Measurements from ENCODE around the gene KANSL1. TPM values are rescaled to one million over a fixed set of nuclear protein-coding genes. Genes with fewer than 3 reads are reported as not detected.

Gene KANSL1
- polyA plus RNA-seq, 1 donor from 2014 or later: 65.0 TPM

GRCh38 chr17:46080118-46081017, 112.9 kb downstream of the KANSL1 start:
- H3K4me3 ChIP-seq (ENCODE audit: low read length): no peak overlapping the region
- no peaks in the 10 kb centered on the region for H3F3A ChIP-seq (ENCODE audit: insufficient read depth, low read length, poor library complexity, severe bottlenecking)
- no peaks in the 10 kb centered on the region for H3K9me2 ChIP-seq (ENCODE audit: insufficient read depth, low read length)
- no peak overlapping the region for H3K4me2 ChIP-seq (ENCODE audit: low read length)
- peaks cover 24% of the 10 kb centered on the region for H3K79me2 ChIP-seq (replicated peaks; ENCODE audit: insufficient read depth, low read length)
- H3K36me3 ChIP-seq (ENCODE audit: insufficient read depth, low read length): no peaks in the 10 kb centered on the region
- H3K9me3 ChIP-seq (ENCODE audit: low read length): no peaks in the 10 kb centered on the region
- H2AFZ ChIP-seq (ENCODE audit: low read depth, low read length): no peak overlapping the region
- peaks cover 7% of the 10 kb centered on the region for H4K20me1 ChIP-seq (ENCODE audit: insufficient read depth)
- H3K9ac ChIP-seq (ENCODE audit: low read length): no peak overlapping the region
- no peak overlapping the region for H3K27ac ChIP-seq (ENCODE audit: low read length)
- no peaks in the 10 kb centered on the region for H3K27me3 ChIP-seq (ENCODE audit: insufficient read depth, low read depth, low read length)
- TF ChIP-seq EZH2 (IDR thresholded peaks at IDR 0.05; ENCODE audit: borderline replicate concordance, insufficient read depth, low read length, poor library complexity, severe bottlenecking): no peak
- TF ChIP-seq EP300 (conservative IDR thresholded peaks at IDR 0.05; ENCODE audit: poor library complexity, severe bottlenecking): no peak
- TF ChIP-seq SMC3 (conservative IDR thresholded peaks at IDR 0.05; ENCODE audit: poor library complexity): no peak
- no peak for TF ChIP-seq MXI1 (conservative IDR thresholded peaks at IDR 0.05; ENCODE audit: poor library complexity, severe bottlenecking)
- TF ChIP-seq RAD21 (conservative IDR thresholded peaks at IDR 0.05): no peak
- TF ChIP-seq, protein P1, sequence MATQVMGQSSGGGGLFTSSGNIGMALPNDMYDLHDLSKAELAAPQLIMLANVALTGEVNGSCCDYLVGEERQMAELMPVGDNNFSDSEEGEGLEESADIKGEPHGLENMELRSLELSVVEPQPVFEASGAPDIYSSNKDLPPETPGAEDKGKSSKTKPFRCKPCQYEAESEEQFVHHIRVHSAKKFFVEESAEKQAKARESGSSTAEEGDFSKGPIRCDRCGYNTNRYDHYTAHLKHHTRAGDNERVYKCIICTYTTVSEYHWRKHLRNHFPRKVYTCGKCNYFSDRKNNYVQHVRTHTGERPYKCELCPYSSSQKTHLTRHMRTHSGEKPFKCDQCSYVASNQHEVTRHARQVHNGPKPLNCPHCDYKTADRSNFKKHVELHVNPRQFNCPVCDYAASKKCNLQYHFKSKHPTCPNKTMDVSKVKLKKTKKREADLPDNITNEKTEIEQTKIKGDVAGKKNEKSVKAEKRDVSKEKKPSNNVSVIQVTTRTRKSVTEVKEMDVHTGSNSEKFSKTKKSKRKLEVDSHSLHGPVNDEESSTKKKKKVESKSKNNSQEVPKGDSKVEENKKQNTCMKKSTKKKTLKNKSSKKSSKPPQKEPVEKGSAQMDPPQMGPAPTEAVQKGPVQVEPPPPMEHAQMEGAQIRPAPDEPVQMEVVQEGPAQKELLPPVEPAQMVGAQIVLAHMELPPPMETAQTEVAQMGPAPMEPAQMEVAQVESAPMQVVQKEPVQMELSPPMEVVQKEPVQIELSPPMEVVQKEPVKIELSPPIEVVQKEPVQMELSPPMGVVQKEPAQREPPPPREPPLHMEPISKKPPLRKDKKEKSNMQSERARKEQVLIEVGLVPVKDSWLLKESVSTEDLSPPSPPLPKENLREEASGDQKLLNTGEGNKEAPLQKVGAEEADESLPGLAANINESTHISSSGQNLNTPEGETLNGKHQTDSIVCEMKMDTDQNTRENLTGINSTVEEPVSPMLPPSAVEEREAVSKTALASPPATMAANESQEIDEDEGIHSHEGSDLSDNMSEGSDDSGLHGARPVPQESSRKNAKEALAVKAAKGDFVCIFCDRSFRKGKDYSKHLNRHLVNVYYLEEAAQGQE (IDR thresholded peaks at IDR 0.05; ENCODE audit: borderline replicate concordance): no peak
- no peak for TF ChIP-seq TAF1 (IDR thresholded peaks at IDR 0.05; ENCODE audit: low read depth)
- TF ChIP-seq, protein P2, sequence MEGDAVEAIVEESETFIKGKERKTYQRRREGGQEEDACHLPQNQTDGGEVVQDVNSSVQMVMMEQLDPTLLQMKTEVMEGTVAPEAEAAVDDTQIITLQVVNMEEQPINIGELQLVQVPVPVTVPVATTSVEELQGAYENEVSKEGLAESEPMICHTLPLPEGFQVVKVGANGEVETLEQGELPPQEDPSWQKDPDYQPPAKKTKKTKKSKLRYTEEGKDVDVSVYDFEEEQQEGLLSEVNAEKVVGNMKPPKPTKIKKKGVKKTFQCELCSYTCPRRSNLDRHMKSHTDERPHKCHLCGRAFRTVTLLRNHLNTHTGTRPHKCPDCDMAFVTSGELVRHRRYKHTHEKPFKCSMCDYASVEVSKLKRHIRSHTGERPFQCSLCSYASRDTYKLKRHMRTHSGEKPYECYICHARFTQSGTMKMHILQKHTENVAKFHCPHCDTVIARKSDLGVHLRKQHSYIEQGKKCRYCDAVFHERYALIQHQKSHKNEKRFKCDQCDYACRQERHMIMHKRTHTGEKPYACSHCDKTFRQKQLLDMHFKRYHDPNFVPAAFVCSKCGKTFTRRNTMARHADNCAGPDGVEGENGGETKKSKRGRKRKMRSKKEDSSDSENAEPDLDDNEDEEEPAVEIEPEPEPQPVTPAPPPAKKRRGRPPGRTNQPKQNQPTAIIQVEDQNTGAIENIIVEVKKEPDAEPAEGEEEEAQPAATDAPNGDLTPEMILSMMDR (IDR thresholded peaks at IDR 0.05; ENCODE audit: poor library complexity, severe bottlenecking): no peak
- TF ChIP-seq POLR2AphosphoS5 (IDR thresholded peaks at IDR 0.05): no peak

DNA sequence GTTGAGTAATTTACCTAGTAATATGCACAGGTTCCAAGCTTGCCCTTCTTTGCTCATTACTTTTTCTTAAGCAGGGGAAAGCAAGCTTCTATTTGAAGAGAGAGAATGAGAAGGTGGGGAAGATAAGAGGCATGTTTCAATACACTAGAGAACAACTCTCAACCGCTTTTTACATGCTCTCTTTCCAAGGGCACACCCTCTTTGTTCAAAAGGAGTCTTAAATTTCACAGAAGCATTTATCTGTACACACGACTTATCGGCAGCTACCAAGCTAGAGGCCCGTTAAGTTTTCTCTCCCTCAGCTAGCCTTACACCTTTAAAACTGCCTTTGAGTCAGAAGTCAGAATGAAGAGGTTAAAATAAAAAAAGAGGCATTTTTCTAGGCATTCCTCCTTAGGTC, 114.6 kb downstream of the KANSL1 start:
- TF ChIP-seq POLR2AphosphoS5 (IDR thresholded peaks at IDR 0.05) (no peak), RAD21 (conservative IDR thresholded peaks at IDR 0.05) (no peak), EZH2 (IDR thresholded peaks at IDR 0.05; ENCODE audit: borderline replicate concordance, insufficient read depth, low read length, poor library complexity, severe bottlenecking) (no peak), TAF1 (IDR thresholded peaks at IDR 0.05; ENCODE audit: low read depth) (no peak), SMC3 (conservative IDR thresholded peaks at IDR 0.05; ENCODE audit: poor library complexity) (no peak), MXI1 (conservative IDR thresholded peaks at IDR 0.05; ENCODE audit: poor library complexity, severe bottlenecking) (no peak), EP300 (conservative IDR thresholded peaks at IDR 0.05; ENCODE audit: poor library complexity, severe bottlenecking) (no peak)
- TF ChIP-seq, protein P2 (IDR thresholded peaks at IDR 0.05; ENCODE audit: poor library complexity, severe bottlenecking): no peak
- TF ChIP-seq, protein P1 (IDR thresholded peaks at IDR 0.05; ENCODE audit: borderline replicate concordance): no peak
- Histone ChIP-seq H3K27ac (ENCODE audit: low read length) (no peak overlapping the region), H3K9ac (ENCODE audit: low read length) (no peak overlapping the region), H3K4me2 (ENCODE audit: low read length) (no peak overlapping the region), H3K27me3 (ENCODE audit: insufficient read depth, low read depth, low read length) (no peaks in the 10 kb centered on the region), H4K20me1 (ENCODE audit: insufficient read depth) (peaks cover 7% of the 10 kb centered on the region), H2AFZ (ENCODE audit: low read depth, low read length) (no peak overlapping the region), H3K9me2 (ENCODE audit: insufficient read depth, low read length) (no peaks in the 10 kb centered on the region), H3F3A (ENCODE audit: insufficient read depth, low read length, poor library complexity, severe bottlenecking) (no peaks in the 10 kb centered on the region), H3K4me3 (ENCODE audit: low read length) (no peak overlapping the region), H3K9me3 (ENCODE audit: low read length) (no peaks in the 10 kb centered on the region), H3K36me3 (ENCODE audit: insufficient read depth, low read length) (no peaks in the 10 kb centered on the region), H3K79me2 (replicated peaks; ENCODE audit: insufficient read depth, low read length) (peaks cover 14% of the 10 kb centered on the region)
